Transverse colon (tissue), 4 donors: Measurements from ENCODE around the gene SF3A2.

Experiments used
- POLR2A ChIP-seq: fragments of 450-650 bp; IDR thresholded peaks from one replicate; pipeline ENCODE4 v1.6.1; 2016; ENCODE audit warnings: antibody characterized with exemption, mild to moderate bottlenecking, moderate library complexity
- POLR2AphosphoS5 ChIP-seq, 3 donors: sonication (generic); formaldehyde crosslinking; IDR thresholded peaks; one replicate each; pipeline ENCODE4 v1.6.1; 2016; ENCODE audit warnings: antibody characterized with exemption in 3 of 3
- TF ChIP-seq, protein P1 (sequence below), 5 experiments: fragments of 200-600 bp in 3 of 5; fragments of 450-650 bp in 2 of 5; sonication (generic) in 3 of 5; IDR thresholded peaks; 1 replicate in 2 of 5; 2 replicates in 3 of 5; pipeline ENCODE4 v1.5.1; 2016 to 2017; ENCODE audit warnings: antibody characterized with exemption in 5 of 5, inconsistent platforms in 3 of 5, mild to moderate bottlenecking in 2 of 5, moderate library complexity in 1 of 5

DNA sequence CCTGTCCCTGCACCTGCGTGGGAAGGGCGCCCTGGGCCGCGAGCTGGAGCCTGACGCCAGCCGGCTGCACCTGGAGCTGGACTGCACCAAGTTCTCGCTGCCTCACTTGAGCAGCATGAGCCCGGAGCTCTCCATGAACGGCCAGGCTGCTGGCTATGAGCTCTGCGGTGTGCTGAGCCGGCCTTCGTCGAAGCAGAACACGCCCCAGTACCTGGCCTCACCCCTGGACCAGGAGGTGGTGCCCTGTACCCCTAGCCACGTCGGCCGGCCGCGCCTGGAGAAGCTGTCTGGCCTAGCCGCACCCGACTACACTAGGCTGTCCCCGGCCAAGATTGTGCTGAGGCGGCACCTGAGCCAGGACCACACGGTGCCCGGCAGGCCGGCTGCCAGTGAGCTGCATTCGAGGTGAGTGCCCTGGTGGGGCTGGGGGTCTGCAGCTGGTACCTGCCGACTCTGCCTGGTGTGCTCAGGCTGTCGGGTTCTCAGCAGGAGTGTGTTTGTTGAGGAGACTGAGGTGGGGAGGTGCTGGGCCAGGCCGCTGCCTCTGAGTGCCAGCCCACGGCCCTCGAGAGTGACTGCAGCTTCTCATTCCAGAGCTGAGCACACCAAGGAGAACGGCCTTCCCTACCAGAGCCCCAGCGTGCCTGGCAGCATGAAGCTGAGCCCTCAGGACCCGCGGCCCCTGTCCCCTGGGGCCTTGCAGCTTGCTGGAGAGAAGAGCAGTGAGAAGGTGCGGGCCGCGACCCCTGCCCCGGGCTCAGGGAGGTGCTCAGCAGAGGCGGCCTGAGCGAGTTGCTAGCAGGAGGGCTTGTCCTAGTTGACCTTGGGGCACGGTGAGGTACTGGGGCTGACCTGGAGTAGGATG lies 20.0 kb upstream of the SF3A2 start:
- TF ChIP-seq POLR2A (no peak), POLR2AphosphoS5 (IDR thresholded peaks at IDR 0.05) (no peak)
- TF ChIP-seq, protein P1, sequence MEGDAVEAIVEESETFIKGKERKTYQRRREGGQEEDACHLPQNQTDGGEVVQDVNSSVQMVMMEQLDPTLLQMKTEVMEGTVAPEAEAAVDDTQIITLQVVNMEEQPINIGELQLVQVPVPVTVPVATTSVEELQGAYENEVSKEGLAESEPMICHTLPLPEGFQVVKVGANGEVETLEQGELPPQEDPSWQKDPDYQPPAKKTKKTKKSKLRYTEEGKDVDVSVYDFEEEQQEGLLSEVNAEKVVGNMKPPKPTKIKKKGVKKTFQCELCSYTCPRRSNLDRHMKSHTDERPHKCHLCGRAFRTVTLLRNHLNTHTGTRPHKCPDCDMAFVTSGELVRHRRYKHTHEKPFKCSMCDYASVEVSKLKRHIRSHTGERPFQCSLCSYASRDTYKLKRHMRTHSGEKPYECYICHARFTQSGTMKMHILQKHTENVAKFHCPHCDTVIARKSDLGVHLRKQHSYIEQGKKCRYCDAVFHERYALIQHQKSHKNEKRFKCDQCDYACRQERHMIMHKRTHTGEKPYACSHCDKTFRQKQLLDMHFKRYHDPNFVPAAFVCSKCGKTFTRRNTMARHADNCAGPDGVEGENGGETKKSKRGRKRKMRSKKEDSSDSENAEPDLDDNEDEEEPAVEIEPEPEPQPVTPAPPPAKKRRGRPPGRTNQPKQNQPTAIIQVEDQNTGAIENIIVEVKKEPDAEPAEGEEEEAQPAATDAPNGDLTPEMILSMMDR (IDR thresholded peaks at IDR 0.05): no peak
